Stimulated activated CD8-positive, alpha-beta memory T cell treated with anti-CD3 and anti-CD28 coated beads, Interleukin-12 subunit alpha, Interleukin-12 subunit beta, amount 100 ng/mL, for 4 hours (primary cell): ENCODE measurements around the gene CAMK4.
"Not testable (repeated sequence)": the region's sequence is repeated elsewhere in the genome, so short reads cannot be mapped to it uniquely, and the experiment has no call there.

Experiments used
- DNase-seq: peaks from one replicate; pipeline ENCODE4 v3.0.0-alpha.2; 2020; ENCODE audit warnings: low read depth

Gene CAMK4

GRCh38 chr5:111311666-111312065, 87.5 kb downstream of the CAMK4 start:
- DNase-seq: no peak

- no peak for DNase-seq
Measured at GRCh38 chr5:111313017-111313724, 89.0 kb downstream of the CAMK4 start.

GRCh38 chr5:111320953-111321352, 96.8 kb downstream of the CAMK4 start:
- no peak for DNase-seq

GRCh38 chr5:111321376-111321775, 97.2 kb downstream of the CAMK4 start:
- DNase-seq: no peak

- no peak for DNase-seq
Measured at GRCh38 chr5:111326551-111326950, 102.4 kb downstream of the CAMK4 start.

GRCh38 chr5:111337133-111337532, 112.9 kb downstream of the CAMK4 start:
- DNase-seq: no peak

- DNase-seq: no peak
Measured at GRCh38 chr5:111337688-111338087, 113.5 kb downstream of the CAMK4 start.

- DNase-seq: no peak
Measured at GRCh38 chr5:111345731-111346130, 121.5 kb downstream of the CAMK4 start.

GRCh38 chr5:111347021-111347420, 122.8 kb downstream of the CAMK4 start:
- DNase-seq: no peak

GRCh38 chr5:111348661-111349329, 124.6 kb downstream of the CAMK4 start:
- DNase-seq: no peak

GRCh38 chr5:111349429-111349828, 125.2 kb downstream of the CAMK4 start:
- no peak for DNase-seq

- DNase-seq: no peak
Measured at GRCh38 chr5:111353035-111353434, 128.9 kb downstream of the CAMK4 start.

- not testable (repeated sequence) for DNase-seq
Measured at GRCh38 chr5:111358726-111359125, 134.5 kb downstream of the CAMK4 start.

GRCh38 chr5:111360173-111360572, 136.0 kb downstream of the CAMK4 start:
- no peak for DNase-seq

- no peak for DNase-seq
Measured at GRCh38 chr5:111364992-111365391, 140.8 kb downstream of the CAMK4 start.

- no peak for DNase-seq
Measured at GRCh38 chr5:111366388-111366787, 142.2 kb downstream of the CAMK4 start.

- DNase-seq: no peak
Measured at GRCh38 chr5:111367115-111367514, 142.9 kb downstream of the CAMK4 start.

GRCh38 chr5:111372799-111373198, 148.6 kb downstream of the CAMK4 start:
- no peak for DNase-seq

GRCh38 chr5:111374380-111374779, 150.2 kb downstream of the CAMK4 start:
- DNase-seq: no peak

GRCh38 chr5:111375645-111376044, 151.5 kb downstream of the CAMK4 start:
- DNase-seq: no peak

GRCh38 chr5:111377306-111377705, 153.1 kb downstream of the CAMK4 start:
- DNase-seq: no peak

- no peak for DNase-seq
Measured at GRCh38 chr5:111379391-111379816, 155.2 kb downstream of the CAMK4 start.

GRCh38 chr5:111383288-111383970, 159.2 kb downstream of the CAMK4 start:
- DNase-seq: no peak
